Astrocyte (in vitro differentiated cells and primary cell): ENCODE measurements around the gene IFNL1.

Experiments used
- CTCF ChIP-seq: IDR thresholded peaks from 2 replicates; pipeline ENCODE4 v1.5.1; 2011; ENCODE audit warnings: low read depth, mild to moderate bottlenecking, inconsistent platforms, low read length, moderate library complexity; ENCODE audit not compliant: insufficient read depth
- EZH2 ChIP-seq: IDR thresholded peaks from 2 replicates; pipeline ENCODE4 v1.6.1; 2012; ENCODE audit warnings: mild to moderate bottlenecking, low read length, inconsistent platforms; ENCODE audit not compliant: insufficient read depth

GRCh38 chr19:39247701-39248664 is 48.2 kb upstream of the IFNL1 start:
- no peak for TF ChIP-seq CTCF
- peak; percentile 91 for TF ChIP-seq EZH2
